GM18868 (cell line): ENCODE data around the gene KRTAP5-3.
"Not testable (repeated sequence)": the region's sequence is repeated elsewhere in the genome, so short reads cannot be mapped to it uniquely, and the experiment has no call there.

Source experiments
- ATAC-seq: cut with Tn5 transposase; IDR thresholded peaks from one replicate; pipeline ENCODE4 v1.9.1; 2021; ENCODE audit warnings: mild to moderate bottlenecking, moderate library complexity; ENCODE audit not compliant: unreplicated experiment

KRTAP5-3 gene

DNA sequence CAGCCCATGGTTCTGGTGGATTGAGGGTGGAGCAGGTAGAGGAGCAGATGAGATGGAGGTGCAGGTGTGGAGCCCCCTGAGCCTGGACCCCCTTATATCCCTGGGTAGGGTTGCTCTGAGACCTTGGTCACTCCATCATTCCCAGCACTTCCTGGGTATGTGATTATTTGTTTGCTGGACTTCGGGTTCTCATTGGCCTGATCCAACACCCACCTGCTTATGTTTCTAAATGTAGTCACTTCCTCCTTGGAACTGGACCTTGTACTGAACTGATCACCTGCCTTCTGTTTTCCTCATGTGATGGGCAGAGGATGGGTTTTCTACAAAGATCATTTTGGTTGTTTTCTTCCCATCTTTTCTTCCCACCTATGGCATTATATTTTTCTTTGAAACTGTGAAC is 13.8 kb upstream of the KRTAP5-3 start, which contains the start of gene KRTAP5-4:
Gene KRTAP5-4, minus strand, starts transcription at position 53 of the 400 bp plus-strand sequence. Its CDS starts 45 bp downstream, at position 8.
- ATAC-seq = no peak

DNA sequence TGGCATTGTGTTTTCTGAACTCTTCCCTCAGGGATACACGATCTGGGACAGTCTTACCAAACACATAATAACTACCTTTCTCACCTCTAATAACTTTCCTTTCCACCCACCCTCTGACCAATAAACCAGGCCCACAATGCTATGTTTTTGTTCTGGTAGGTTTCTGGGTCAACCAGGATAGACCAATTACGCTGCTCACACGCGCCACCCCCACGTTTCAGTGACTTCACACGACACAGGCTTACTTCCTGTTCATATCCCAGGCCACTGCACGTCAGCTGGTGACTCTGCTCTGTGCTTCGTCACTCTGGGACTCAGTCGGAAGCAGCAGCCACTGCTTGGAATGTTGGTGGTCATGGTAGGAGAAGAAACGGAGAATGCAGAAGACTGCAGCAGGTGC is 11.2 kb upstream of the KRTAP5-3 start:
- ATAC-seq = no peak

DNA sequence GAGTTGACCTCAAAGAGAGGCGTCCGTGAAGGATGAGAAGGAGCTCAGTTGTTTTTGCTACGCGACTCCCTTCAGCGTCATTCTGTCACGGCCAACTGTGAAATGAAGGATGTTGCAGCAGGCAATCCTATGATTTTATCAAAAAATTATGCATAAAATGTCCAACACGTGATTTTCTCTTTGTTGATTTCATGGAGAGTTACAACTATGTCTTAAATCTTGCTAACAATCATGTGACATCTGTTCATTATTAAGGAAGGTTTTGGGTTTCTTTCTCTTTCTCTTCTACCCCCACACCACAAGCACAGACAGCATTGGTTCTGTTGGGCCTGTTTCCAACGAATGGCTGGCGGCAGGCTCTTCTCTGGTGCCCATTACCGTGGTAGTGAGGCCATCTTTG is 10.0 kb upstream of the KRTAP5-3 start:
- ATAC-seq = no peak

- not testable (repeated sequence) for ATAC-seq
Observed at GRCh38 chr11:1607901-1608300, 362 bp downstream of the KRTAP5-3 start.

- ATAC-seq = not testable (repeated sequence)
Observed at GRCh38 chr11:1607156-1607845, 962 bp downstream of the KRTAP5-3 start.

GRCh38 chr11:1605923-1606322 is 2.3 kb downstream of the KRTAP5-3 start:
- peak; percentile 83 for ATAC-seq

DNA sequence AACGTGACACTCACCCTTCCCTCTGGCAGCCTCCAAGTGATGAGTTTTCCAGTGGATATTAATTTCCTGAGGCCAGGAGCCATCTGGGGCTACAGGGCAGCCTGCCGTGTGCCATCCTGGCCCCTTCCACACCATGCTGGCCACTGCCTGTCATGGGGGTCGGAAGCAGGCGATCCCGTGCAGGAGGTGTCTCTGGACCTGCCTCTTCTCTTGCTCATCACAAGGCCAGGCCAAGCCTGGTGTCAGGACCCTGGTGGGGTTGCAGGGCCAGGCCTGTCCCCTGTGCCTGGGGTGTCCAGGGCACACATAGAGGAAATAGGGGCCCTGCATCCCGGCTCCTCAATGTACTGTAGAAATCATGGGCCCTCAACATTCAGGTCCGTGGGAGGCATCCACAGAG is 3.6 kb downstream of the KRTAP5-3 start:
- ATAC-seq = no peak

- ATAC-seq = no peak
Observed at GRCh38 chr11:1604181-1604580, 4.1 kb downstream of the KRTAP5-3 start.

- ATAC-seq = no peak
Observed at GRCh38 chr11:1603629-1604028, 4.6 kb downstream of the KRTAP5-3 start.

DNA sequence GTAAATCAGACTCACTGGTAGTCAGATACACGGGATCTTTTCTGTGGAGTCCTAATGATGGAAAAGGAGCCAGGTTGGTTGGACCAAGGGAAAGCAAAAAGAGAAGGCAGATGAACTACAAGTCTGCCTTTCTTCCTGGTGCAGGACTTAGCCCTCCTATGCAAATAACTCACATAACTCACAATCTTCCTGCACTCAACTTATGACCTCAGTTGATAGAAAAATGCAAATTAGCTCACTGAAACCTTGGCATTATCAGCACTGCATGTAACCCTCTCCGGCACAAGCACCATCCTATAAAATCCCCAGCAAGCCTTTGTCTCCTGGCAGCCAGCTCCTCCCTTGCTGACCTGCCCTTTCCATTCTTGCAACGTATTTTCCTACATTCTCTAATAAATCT is 6.6 kb downstream of the KRTAP5-3 start:
- ATAC-seq = not testable (repeated sequence)

DNA sequence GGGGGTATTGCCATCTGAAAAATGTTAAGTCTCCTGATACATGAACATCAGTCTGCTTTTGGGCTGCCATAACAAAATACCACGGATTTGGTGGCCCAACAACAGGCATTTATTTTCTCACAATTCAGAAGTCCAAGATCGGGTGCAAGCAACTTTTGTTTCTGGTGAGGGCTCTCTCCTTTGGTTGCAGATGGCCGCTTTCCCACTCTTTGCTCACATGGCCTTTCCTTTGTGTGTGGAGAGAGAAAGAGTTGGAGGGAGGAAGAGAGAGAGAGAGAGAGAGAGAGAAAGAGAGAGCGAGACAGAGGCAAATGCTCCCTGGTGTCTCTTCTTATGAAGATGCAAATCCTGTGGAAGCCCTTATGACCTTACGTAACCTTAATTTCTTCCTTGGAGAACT is 7.6 kb downstream of the KRTAP5-3 start:
- no peak for ATAC-seq

GRCh38 chr11:1598816-1599215 is 9.4 kb downstream of the KRTAP5-3 start:
- ATAC-seq = no peak

DNA sequence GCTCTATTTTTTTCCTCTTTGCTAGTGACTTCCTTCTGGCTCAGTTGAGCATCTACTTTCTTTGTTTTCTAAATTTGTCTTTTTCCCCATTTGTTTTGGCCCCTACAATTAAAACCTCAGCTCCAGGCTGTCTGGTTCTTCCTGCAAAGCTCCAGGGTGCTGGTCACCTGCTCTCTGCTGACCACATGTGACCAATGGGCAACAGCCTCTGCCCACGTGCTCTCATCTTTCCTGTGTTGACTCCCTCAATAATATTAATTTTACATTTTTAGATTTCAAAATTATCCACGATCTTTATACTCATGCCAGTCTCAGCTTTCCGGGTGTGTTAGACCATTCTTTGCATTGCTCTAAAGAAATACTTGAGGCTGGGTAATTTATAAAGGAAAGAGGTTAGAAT is 9.9 kb downstream of the KRTAP5-3 start:
- ATAC-seq = not testable (repeated sequence)

GRCh38 chr11:1597994-1598380 is 10.3 kb downstream of the KRTAP5-3 start, which contains the start of gene KRTAP5-2:
Gene KRTAP5-2 (minus strand): TSS chr11:1598294. CDS start chr11:1598250, 44 bp downstream.
- ATAC-seq = no peak

GRCh38 chr11:1597331-1597993 is 10.8 kb downstream of the KRTAP5-3 start:
- no peak for ATAC-seq

DNA sequence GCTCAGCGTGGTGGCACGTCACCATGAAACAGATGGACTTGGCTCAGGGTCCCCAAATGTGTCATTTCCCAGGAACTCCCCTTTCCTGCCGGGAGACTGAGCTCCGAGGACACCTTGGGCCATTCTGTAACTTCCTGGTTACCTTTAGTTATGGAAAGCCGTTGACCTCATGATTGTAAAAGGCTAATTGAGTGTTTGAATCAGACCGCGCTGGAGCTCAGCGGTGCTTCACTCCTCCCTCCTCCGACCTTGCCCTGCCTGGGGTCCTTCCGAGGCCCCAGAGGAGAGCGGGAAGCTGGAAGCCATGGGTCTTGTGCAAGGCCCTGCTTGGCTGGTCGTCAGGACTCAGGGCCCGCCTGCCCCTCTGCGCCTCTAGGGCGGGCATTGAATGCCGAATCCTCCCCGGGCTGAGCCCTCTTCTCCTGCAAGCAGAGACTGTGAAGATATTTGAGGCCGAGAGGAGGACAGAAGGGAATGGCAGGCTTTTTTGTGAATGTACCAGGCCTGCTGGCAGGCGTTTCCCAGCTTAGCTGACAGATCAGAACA is 11.6 kb downstream of the KRTAP5-3 start:
- not testable (repeated sequence) for ATAC-seq

DNA sequence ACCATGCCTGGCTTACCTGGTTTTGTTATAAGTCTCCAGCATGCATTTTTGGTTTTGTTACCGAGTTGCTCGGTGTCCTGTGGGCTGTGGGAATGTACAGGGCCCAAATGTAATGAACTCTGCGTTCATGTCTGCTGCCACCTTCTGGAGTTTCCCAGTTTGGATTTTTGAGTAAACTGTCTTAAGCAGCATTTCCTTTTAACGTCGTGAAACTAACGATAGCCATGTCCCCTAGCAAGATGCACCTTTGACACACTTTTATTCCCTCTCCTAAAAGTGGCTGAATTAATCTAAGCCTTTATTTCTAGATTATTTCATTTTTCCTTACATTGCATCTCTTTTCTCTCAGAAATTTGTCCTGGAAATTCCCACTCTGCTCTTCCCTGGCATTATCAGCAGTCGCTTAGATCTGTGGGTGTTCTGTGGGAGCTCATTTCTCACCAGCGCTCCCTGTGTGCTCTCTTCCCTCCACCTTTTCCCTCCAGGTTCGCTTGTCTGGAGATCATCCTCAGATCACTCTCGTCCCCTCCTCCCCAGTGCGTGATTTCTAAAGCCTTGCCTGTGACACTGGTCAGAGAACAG is 12.2 kb downstream of the KRTAP5-3 start:
- ATAC-seq = not testable (repeated sequence)

DNA sequence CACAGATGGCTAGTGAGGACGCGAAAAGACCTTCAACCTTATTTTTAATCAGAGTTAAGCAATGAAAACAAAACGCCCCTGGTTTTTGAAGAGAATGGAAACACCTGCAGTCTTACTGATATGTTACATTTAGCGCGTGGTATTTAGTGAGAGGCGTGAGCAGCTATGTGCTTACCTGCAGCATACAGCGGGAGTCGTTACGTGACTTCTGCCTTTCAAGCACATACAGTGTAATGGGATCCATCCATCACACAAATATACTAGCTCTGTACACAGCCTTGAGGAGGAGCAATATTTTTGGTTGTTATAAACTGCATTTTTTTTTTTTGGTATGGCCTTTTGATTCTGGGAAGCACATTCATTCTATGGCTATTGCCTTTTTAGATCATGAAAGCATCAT is 15.6 kb downstream of the KRTAP5-3 start:
- ATAC-seq = no peak

DNA sequence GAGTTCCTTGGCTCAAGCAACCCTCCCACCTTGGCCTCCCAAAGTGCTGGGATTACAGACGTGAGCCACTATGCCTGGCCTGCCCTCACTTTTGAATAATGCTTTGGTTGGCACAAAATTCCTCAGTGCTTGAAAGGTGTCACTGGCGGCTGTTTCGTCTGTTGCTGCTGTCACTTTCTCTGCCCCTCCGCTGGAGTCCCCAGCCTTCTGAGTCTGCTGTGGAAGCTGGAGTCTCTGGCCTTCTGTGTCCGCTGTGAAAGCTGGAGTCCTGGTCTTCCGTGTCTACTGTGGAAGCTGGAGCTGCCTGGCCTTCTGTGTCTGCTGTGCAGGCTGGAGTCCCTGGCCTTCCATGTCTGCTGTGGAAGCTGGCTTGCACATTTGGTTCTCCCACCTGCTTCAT is 18.3 kb downstream of the KRTAP5-3 start:
- no peak for ATAC-seq

DNA sequence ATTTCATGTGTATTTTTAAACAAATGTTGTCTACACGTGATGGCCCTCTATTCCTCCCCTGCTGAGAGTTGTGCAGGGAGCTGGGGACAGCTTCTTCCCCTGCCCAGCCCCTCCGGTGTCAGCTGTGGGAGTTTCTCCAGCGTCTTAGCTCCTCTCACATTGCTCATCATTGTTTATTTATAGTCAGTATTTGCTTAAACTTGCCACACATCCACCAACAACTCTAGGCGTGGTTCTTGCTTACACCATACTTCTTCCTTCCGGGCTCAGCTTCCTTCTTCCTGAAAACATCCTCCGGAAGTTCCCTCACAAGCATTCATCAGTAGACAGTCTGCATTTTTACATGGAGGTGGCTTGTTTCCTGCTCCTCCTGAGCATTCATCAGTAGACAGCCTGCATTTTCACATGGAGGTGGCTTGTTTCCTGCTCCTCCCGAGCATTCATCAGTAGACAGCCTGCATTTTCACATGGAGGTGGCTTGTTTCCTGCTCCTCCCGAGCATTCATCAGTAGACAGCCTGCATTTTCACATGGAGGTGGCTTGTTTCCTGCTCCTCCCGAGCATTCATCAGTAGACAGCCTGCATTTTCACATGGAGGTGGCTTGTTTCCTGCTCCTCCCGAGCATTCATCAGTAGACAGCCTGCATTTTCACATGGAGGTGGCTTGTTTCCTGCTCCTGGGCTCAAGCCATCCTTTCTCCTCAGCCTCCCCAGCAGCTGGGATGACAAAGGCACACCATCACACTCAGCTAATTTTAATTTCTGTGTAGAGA is 18.9 kb downstream of the KRTAP5-3 start:
- not testable (repeated sequence) for ATAC-seq

DNA sequence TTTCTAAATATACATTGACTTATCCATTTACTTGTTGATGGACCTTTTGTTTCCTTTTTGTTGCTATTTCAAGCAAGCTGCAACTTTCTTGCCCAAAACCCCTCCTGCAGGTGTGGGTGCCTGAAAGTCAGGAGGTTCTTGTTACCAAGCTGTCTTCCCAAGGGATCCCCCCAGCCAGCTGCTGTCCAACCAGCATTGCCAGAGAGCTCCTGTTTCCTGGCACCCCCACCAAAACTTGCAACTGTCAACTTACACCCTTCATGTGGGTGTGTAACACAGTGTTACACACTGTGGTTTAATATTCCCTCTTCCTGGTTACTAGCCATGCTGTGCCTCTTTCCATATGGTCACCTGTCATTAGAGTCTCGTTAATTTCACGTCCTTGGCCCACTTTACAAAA is 21.6 kb downstream of the KRTAP5-3 start:
- ATAC-seq = no peak
